Fibroblast of villous mesenchyme (primary cell): ENCODE measurements around the gene AGBL4. TPM values are rescaled to one million over a fixed set of nuclear protein-coding genes. Genes with fewer than 3 reads are reported as not detected.

Experiments
- DNase-seq: peaks from one replicate; pipeline ENCODE4 v3.0.0-alpha.2; 2010; ENCODE audit warnings: low read depth
- H3K4me3 ChIP-seq: 2 replicates; pipeline ENCODE4 v1.5.1; 2011; ENCODE audit warnings: low read depth, mild to moderate bottlenecking, low read length
- CTCF ChIP-seq: IDR thresholded peaks from 2 replicates; pipeline ENCODE4 v1.5.1; 2012; ENCODE audit warnings: low read depth, mild to moderate bottlenecking, low read length; ENCODE audit not compliant: insufficient read depth
- total RNA-seq: library from RNA; depleted of rRNA; stranded (reverse); fragments of >200 nt; gene quantifications from 2 replicates; pipeline ENCODE4 v1.2.3, GENCODE V29; 2012

The AGBL4 gene
- total RNA-seq, 1 donor, result not detected

GRCh38 chr1:48740621-48741020 is 1283.1 kb downstream of the AGBL4 start:
- H3K4me3 ChIP-seq, result no peak overlapping the region
- no peak for TF ChIP-seq CTCF
- DNase-seq, result no peak

GRCh38 chr1:48739091-48739490 is 1284.7 kb downstream of the AGBL4 start:
- no peak for TF ChIP-seq CTCF
- DNase-seq, result no peak
- H3K4me3 ChIP-seq, result no peak overlapping the region

DNA sequence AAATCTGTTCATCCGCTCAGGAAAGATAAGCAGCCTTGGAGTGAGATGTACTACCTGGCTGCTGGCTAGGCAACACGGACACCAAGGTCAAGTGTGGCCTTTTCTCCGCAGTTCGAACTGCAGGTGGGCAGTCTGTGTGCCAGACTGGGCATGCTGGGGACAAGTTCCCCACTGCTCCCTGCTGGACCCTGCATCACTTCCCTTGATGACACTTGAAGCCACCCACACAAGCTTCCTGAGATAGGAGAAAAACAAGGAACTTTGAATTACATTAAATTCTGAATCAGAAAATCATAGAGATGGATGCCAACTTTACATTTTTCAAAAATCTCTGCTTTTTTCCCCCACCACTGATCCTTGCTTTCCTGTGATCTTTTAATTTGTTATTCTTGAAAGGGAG is 1285.4 kb downstream of the AGBL4 start:
- H3K4me3 ChIP-seq, result no peak overlapping the region
- DNase-seq, result no peak
- TF ChIP-seq CTCF, result no peak

DNA sequence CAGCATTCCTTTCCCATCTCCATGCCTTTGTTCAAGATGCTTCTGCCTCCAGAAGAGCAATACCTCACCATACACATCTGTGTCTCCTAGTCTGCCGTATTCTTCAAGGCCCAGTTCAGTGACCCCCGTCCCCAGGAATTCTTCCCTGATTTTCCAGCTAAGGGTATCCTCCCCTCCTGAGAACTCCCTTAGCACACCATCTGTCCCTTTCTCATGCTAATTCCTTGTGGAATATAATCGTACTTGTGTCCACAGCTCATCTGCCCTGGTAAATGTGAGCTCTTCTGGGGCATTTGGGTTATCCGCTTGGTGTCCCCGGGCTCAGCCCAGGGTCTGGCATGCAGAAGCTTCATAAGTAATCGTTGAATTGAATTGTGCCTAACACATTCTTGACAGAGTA is 1288.0 kb downstream of the AGBL4 start:
- TF ChIP-seq CTCF, result no peak
- no peak for DNase-seq
- H3K4me3 ChIP-seq, result no peak overlapping the region

DNA sequence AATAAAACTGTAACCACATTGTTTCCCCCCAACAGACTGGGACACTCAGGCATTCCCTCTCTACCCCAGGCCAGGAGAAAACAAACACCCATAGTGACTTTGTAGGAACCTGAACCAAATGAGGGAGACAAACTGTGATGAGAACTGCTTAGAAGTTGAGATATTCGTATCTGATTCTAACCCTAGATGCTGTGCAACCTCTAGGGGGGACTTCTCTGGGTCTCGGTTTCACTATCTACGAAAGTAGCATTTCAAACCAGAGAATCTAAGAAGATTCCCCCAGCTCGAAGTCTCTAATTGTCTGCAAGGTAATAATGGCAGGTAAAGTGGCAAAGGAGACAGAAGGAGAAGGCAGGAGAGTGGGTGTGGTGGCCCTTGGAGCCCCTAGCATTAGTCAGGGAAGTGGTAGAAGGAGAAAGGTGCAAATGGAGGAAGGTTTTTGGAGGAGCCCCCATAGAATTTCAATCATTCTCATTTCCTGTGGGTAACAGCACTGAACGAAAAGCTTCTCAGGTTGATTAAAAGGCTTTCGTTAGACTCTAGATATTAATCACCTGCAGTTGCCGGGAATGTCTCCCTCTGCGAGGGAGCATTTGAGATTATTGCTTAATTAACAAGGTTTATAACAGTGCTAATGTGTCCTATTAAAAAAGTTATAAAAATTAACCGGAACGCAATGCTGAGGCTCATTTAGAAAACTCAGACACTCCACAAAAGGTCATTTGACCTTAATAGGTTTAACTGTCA is 1293.4 kb downstream of the AGBL4 start:
- TF ChIP-seq CTCF, result no peak
- no peak for DNase-seq
- no peak overlapping the region for H3K4me3 ChIP-seq

- no peak overlapping the region for H3K4me3 ChIP-seq
- no peak for DNase-seq
- TF ChIP-seq CTCF, result no peak
These were observed 1295.2 kb downstream of the AGBL4 start for GRCh38 chr1:48728584-48728983.
